Measurements from ENCODE around the gene UTP14C.

UTP14C gene

GRCh38 chr13:52024481-52024880 is at the start of gene UTP14C:
Gene UTP14C, plus strand, starts transcription at chr13:52024691. Its CDS starts 4,114 bp downstream, at chr13:52028805.
- TF ChIP-seq SNAI2 (CRISPR knock-in tag; IDR thresholded peaks at IDR 0.05) (no peak), OSR1 (CRISPR knock-in tag; IDR thresholded peaks at IDR 0.05) (no peak), PATZ1 (CRISPR knock-in tag; IDR thresholded peaks at IDR 0.05; ENCODE audit: borderline replicate concordance) (no peak), CSDC2 (CRISPR knock-in tag; IDR thresholded peaks at IDR 0.05) (no peak), ZC3H10 (CRISPR knock-in tag; IDR thresholded peaks at IDR 0.05) (no peak), PPARA (CRISPR knock-in tag; IDR thresholded peaks at IDR 0.05; ENCODE audit: borderline replicate concordance) (no peak)
- ATAC-seq = no peak

GRCh38 chr13:51976423-51976822 is 48.1 kb upstream of the UTP14C start:
- no peak for ATAC-seq
- TF ChIP-seq ZNF8 (CRISPR knock-in tag; IDR thresholded peaks at IDR 0.05) = no peak
- TF ChIP-seq ZFP30 (CRISPR knock-in tag; IDR thresholded peaks at IDR 0.05) = no peak
- TF ChIP-seq PATZ1 (CRISPR knock-in tag; IDR thresholded peaks at IDR 0.05; ENCODE audit: borderline replicate concordance) = no peak
- no peak for TF ChIP-seq ZNF565 (CRISPR knock-in tag; conservative IDR thresholded peaks at IDR 0.05; ENCODE audit: low read depth)
- no peak for TF ChIP-seq SNAI2 (CRISPR knock-in tag; IDR thresholded peaks at IDR 0.05)
- TF ChIP-seq ZNF70 (CRISPR knock-in tag; IDR thresholded peaks at IDR 0.05) = no peak
- TF ChIP-seq TCF4 (CRISPR knock-in tag; IDR thresholded peaks at IDR 0.05; ENCODE audit: borderline replicate concordance) = no peak
- TF ChIP-seq POU6F1 (CRISPR knock-in tag; IDR thresholded peaks at IDR 0.05; ENCODE audit: borderline replicate concordance, low read depth) = no peak
- TF ChIP-seq RARB (CRISPR knock-in tag; IDR thresholded peaks at IDR 0.05) = no peak
- TF ChIP-seq CREB5 (CRISPR knock-in tag; IDR thresholded peaks at IDR 0.05; ENCODE audit: low read depth) = no peak
- no peak for TF ChIP-seq GLIS3 (CRISPR knock-in tag; IDR thresholded peaks at IDR 0.05)
- no peak for TF ChIP-seq BACH2 (CRISPR knock-in tag; IDR thresholded peaks at IDR 0.05; ENCODE audit: borderline replicate concordance)
- TF ChIP-seq TOX (CRISPR knock-in tag; IDR thresholded peaks at IDR 0.05; ENCODE audit: borderline replicate concordance) = no peak
- TF ChIP-seq CSRNP3 (CRISPR knock-in tag; IDR thresholded peaks at IDR 0.05) = no peak
- no peak for TF ChIP-seq ISL1 (CRISPR knock-in tag; IDR thresholded peaks at IDR 0.05)
- no peak for TF ChIP-seq ZFP3 (CRISPR knock-in tag; IDR thresholded peaks at IDR 0.05)
- TF ChIP-seq CSDC2 (CRISPR knock-in tag; IDR thresholded peaks at IDR 0.05) = no peak
- TF ChIP-seq OSR1 (CRISPR knock-in tag; IDR thresholded peaks at IDR 0.05) = no peak
- TF ChIP-seq TSHZ2 (CRISPR knock-in tag; IDR thresholded peaks at IDR 0.05) = no peak

Data from SK-N-SH treated with all-trans-retinoic acid at 6 μM for 48 hours (cell line).